ENCODE data around the gene STAB2.

DNA sequence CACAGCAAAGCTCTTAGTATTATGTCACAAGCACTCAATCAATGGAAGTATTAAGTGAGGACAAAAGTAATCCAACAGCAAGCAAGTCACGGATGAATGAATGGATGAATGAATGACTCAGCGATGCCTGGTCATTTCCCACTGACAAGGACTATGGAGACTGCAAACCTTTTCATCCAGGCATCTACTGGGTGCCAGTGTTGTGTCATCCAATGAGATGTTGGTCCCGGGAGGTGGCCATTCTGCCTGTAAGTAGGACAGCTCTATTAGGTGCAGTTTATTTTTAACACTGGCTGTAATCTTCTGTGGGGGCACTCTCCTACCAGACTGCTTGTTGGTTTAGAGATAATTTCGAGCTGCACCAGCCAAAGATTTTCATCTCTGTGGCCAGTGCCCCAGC is 39.4 kb downstream of the STAB2 start:
- TF ChIP-seq, protein P1, sequence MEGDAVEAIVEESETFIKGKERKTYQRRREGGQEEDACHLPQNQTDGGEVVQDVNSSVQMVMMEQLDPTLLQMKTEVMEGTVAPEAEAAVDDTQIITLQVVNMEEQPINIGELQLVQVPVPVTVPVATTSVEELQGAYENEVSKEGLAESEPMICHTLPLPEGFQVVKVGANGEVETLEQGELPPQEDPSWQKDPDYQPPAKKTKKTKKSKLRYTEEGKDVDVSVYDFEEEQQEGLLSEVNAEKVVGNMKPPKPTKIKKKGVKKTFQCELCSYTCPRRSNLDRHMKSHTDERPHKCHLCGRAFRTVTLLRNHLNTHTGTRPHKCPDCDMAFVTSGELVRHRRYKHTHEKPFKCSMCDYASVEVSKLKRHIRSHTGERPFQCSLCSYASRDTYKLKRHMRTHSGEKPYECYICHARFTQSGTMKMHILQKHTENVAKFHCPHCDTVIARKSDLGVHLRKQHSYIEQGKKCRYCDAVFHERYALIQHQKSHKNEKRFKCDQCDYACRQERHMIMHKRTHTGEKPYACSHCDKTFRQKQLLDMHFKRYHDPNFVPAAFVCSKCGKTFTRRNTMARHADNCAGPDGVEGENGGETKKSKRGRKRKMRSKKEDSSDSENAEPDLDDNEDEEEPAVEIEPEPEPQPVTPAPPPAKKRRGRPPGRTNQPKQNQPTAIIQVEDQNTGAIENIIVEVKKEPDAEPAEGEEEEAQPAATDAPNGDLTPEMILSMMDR (IDR thresholded peaks at IDR 0.05 in 8 of 11, conservative IDR thresholded peaks at IDR 0.05 in 3 of 11) = no peak
- TF ChIP-seq POLR2A (IDR thresholded peaks at IDR 0.05) (no peak), POLR2AphosphoS5 (IDR thresholded peaks at IDR 0.05) (no peak)
